ELF-1 (cell line): ENCODE data around the gene TMEM161A.
"Not testable (repeated sequence)": the region's sequence is repeated elsewhere in the genome, so short reads cannot be mapped to it uniquely, and the experiment has no call there.

Experiments used
- DNase-seq: peaks from one replicate; pipeline ENCODE4 v3.0.0-alpha.2; 2016; ENCODE audit warnings: low read depth, low spot score

TMEM161A gene

DNA sequence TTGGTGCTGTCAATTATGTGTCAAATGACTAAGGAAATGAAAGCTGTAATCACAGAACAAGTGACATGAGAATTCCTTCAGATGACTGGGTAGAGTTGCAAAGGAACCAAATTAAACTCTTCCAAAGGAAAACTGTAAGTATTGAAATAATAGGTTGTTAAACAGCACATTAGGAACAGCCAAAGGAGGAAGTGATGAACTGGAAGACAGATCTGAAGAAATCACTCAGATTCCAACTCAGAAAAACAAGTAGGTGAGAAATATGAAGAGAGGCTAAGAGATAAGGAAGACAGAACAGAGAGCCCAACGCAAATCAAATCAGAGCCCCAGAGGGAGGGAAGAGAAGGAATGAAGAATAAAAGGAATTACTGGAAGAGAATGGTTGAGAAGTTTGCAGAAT, 15.4 kb downstream of the TMEM161A start:
- DNase-seq = no peak

DNA sequence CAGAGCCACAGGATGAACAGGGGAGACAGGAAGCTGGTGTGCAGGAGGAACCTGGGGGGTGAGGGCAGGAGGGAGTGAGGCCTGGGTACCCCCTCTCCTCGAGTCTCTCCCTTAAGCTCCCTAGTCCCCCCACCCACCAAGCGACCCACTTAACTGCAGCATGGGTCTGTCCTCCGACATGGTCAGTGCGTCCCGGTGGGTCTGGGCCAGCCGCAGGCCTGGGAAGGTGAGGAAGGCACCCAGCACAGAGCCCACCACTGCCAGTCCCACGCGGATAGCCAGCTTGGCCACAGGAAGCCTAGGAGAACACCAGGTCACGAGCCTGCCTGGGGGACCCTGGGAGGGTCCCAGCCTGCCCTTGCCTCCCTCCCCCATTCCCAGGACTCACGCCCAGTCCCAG, 16.9 kb downstream of the TMEM161A start:
- DNase-seq = no peak

GRCh38 chr19:19120308-19121231, 17.7 kb downstream of the TMEM161A start:
- DNase-seq = peak; percentile 98

- no peak for DNase-seq
Measured at GRCh38 chr19:19119325-19120237, 18.7 kb downstream of the TMEM161A start.

GRCh38 chr19:19115954-19116353, 22.3 kb downstream of the TMEM161A start:
- DNase-seq = peak; percentile 70

GRCh38 chr19:19113040-19113626, 25.1 kb downstream of the TMEM161A start:
- DNase-seq = peak; percentile 32

DNA sequence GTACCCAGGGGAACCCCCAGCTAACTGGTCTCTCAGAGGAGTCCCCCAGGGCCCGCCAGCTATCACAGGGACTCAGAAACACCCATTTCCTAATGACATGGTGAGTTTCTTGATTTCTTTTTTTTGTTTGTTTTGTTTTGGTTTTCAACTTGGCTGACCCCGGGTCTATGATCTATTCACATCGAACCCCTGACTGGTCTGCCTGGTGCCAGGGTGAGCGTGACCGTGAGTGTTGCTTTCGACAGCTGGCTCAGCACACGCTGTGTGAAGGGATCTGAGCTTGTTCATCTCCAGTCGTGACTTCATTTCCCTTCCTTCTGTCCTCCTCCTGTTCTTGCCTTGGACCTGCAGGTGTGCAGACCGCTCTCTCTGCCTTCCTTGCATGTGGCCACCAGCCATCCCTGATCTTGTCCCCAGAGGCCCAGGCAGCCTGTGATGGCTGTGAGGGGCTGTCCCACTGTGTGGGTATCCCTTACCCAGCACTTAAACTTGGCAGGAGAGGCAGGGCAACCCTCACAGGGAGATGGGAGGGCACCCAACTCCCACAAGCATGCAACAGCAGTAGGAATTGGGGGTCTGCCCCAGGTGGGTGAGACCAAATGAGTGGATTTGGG, 26.2 kb downstream of the TMEM161A start:
- DNase-seq = no peak

GRCh38 chr19:19111136-19111835, 27.0 kb downstream of the TMEM161A start:
- no peak for DNase-seq

GRCh38 chr19:19110410-19111135, 27.7 kb downstream of the TMEM161A start:
- DNase-seq = peak; percentile 72

DNA sequence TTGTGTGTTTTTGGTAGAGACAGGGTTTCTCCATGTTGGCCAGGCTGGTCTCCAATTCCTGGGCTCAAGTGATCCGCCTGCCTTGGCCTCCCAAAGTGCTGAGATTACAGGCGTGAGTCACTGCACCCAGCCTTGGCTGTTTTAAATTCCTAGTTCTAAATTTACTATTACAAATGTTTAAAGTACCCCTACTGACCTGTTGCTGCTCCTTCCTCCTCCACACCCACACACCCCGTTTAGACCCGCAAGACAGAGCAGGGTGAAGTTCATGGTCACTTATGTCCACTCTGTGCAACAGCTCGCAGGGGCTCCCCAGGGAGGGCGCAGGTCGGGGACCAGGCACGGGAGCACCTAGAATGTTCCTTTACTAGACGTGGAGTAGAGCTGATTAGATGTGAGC, 28.7 kb downstream of the TMEM161A start:
- DNase-seq = no peak

GRCh38 chr19:19107654-19108053, 30.6 kb downstream of the TMEM161A start:
- peak; percentile 88 for DNase-seq

DNA sequence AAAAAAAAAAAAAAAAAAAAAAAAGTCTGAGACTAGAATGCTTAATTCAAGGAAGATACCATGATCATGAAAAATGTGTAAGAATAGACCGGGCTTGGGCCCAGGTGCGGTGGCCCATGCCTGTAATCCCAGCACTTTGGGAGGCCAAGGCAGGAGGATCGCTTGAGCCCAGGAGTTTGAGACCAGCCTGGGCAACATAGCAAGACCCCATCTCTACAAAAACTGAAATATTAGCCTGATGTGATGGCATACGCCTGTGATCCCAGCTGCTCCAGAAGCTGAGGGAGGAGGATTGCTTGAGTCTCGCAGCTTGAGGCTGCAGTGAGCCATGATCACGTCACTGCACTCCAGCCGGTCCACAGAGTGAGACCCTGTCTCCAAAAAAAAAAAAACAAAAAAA, 31.3 kb downstream of the TMEM161A start:
- not testable (repeated sequence) for DNase-seq

DNA sequence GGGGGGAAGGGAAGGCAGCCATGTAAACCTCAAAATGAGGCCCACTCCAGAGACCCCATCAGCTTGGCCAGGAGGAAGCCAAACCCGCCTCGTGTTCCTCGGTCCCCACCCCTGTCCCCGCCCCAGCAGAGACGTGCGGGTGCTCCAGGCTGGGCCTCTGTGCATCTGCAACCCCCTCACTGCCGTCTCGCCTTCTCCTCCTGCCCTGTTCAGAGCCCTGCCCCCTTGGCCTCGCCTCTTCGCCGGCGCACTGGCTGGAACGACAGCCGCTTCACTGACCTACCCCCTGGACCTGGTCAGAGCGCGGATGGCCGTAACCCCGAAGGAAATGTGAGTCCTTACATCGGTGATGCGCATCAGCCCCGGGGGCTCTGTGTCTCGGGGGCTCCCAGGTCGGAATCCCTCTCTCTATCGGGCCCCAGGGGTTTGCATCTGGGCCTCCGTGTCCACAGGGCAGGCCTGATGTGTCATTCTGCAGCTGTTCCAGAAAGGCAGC, 32.2 kb downstream of the TMEM161A start:
- DNase-seq = peak; percentile 81

DNA sequence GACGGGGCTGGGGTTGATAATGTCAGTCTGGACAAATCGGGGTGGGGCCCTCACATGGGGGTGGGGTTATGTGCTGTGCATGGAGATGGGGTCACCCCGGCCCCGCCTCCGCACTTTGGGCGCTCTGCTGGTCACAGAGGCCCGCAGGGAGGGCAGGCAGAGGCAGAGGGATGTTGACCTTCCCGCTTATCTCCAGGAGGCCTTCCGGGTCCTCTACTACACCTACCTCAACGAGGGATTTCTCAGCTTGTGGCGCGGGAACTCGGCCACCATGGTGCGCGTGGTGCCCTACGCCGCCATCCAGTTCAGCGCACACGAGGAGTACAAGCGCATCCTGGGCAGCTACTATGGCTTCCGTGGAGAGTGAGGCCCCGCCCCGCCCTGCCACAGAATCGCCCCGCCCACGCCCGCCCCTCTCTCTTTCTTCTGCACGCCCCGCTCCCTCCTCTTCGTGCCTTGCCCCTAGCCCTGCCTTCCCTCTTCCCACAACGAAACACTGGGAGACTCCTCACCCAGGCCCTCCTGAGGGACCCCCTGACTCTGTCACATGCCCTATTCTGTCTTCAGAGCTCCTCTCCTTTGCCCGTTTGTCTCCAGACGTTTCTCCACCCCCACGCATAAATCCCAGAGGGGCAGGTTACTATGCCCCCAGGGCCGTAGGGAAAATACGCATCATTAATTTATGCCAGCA, 32.8 kb downstream of the TMEM161A start:
- DNase-seq = no peak

- no peak for DNase-seq
Measured at GRCh38 chr19:19103167-19103566, 35.1 kb downstream of the TMEM161A start.

DNA sequence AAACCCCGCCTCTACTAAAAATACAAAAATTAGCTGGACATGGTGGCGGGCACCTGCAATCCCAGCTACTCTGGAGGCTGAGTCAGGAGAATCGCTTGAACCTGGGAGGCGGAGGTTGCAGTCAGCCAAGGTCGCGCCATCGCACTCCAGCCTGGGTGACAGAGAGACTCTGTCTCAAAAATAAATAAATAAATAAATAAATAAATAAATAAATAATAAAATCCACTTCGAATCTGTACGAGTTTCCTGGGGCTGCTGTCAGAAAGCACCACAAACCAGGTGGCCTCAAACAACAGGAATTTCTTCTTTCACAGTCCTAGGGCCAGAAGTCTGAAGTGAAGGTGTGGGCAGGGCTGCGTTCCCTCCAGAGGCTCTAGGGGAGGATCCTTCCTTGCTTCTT, 35.7 kb downstream of the TMEM161A start:
- not testable (repeated sequence) for DNase-seq

DNA sequence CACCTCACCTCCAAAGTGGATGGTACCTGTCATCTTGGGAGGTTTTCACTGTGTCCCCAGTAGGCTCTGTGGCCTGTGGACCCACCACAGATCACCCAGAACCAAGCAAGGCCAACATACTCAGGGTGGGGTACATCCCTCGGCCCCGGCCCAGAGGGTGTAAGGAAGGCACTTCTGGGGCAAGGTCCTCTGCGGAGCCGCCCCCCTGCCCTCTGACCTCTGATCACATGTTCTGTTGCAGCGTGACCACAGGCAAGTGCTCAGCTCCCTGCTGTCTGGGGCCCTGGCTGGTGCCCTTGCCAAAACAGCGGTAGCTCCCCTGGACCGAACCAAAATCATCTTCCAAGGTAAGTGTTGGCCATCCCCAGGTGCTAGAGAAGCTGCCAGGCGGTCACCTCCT, 36.7 kb downstream of the TMEM161A start:
- DNase-seq = no peak

DNA sequence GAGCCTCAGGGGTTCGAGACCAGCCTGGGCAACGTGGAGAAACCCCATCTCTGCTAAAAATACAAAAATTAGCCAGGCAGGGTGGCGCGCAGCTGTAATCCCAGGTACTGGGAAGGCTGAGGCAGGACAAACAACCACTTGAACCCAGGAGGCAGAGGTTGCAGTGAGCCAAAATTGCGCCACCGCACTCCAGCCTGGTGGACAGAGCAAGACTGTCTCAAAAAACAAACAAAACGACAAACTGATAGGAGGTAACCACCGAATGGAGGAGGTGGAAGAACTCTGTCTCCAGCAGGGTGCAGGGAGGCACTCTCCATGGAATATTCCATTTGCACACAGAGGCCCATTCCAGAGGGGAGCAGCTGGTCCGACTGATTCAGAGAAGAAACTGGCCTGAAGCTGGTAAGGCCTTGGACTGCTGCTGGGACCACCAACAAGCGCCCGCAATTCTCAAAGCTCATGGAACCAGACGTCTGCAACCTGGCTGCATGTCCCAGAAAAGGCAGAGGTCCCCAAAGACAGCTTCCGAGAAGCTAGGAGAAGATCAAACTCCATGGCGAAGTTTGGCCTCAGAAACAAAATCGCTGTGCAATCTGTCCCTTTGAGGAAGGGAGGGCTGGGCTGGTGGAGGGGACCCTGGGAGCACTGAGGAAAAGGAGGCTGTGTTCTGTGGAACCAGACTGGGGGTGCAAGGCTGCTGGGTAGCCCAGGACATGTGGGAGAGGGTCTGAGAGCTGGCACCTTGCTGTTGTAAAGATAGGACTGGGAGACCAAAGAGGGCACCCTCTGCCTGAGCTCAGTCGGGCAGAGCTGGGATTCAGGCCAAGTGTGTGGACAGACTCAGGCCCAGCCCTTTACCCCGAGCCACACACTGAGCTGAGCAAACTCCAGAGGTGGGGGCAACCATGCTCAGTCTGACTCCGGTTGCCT, 39.3 kb downstream of the TMEM161A start:
- DNase-seq = no peak
